HCT116 (cell line): ENCODE results near the gene GBX1. TPM values are rescaled to one million over a fixed set of nuclear protein-coding genes. Genes with fewer than 3 reads are reported as not detected.

Experiments used
- ATAC-seq: fragments of 200-7000 bp; cut with Tn5 transposase; 2 replicates; pipeline ENCODE4 v1.9.1; 2020; ENCODE audit warnings: mild to moderate bottlenecking, moderate library complexity
- BruUV-seq: library from RNA; stranded (reverse); fragments of 400-500 nt; replicated peaks from 2 replicates; lab custom pipeline; 2021; lab: Mats Ljungman, UMichigan
- CTCF ChIA-PET: fragments of 300-600 bp; sonication (Branson Sonifier 250); formaldehyde crosslinking; loops from one replicate; lab custom pipeline; 2021; ENCODE audit warnings: antibody characterized with exemption; lab: Charles Lee
- POLR2A ChIA-PET: fragments of 300-600, 350-600 bp; sonication (Branson Sonifier 250); formaldehyde crosslinking; loops from one replicate; lab custom pipeline; 2021; ENCODE audit warnings: antibody characterized with exemption; lab: Charles Lee
- RAD21 ChIA-PET, 2 experiments: fragments of 300-600 bp; sonication (Branson Sonifier 250); formaldehyde crosslinking; loops; one replicate each; lab custom pipeline; 2023; ENCODE audit warnings: low total read pairs in 2 of 2; ENCODE audit not compliant: uncharacterized antibody in 2 of 2, unreplicated experiment in 2 of 2, low non-redundant PET in 1 of 2; lab: Charles Lee
- DNase-seq: peaks from one replicate; pipeline ENCODE4 v3.0.0-alpha.2; 2010; ENCODE audit warnings: low read depth, low spot score
- H2AFZ ChIP-seq: fragments of 200-600 bp; shearing (Covaris generic), sonication (generic); 2 replicates; pipeline ENCODE4 v1.6.1; 2017; ENCODE audit warnings: low read depth, mixed run types, mixed read lengths, antibody characterized with exemption, low read length; ENCODE audit not compliant: poor library complexity, severe bottlenecking
- H3K27ac ChIP-seq: 2 replicates; pipeline ENCODE4 v1.5.1; 2012; ENCODE audit warnings: low read depth, low read length
- H3K27me3 ChIP-seq: fragments of 200-600 bp; sonication (generic); 2 replicates; pipeline ENCODE4 v1.6.1; 2016; ENCODE audit warnings: mixed run types, low read length, mixed read lengths; ENCODE audit not compliant: insufficient read depth
- H3K36me3 ChIP-seq, 2 experiments: fragments of 200-500 bp in 1 of 2; fragments of 200-600 bp in 1 of 2; sonication (Bioruptor generic) in 1 of 2; sonication (generic) in 1 of 2; 2 replicates each; pipeline versions ENCODE4 v1.5.1 to v1.6.1; 2014 to 2016; ENCODE audit warnings: low read length in 2 of 2, inconsistent platforms in 1 of 2, mixed read lengths in 1 of 2, mixed run types in 1 of 2; ENCODE audit not compliant: insufficient read depth in 2 of 2, control insufficient read depth in 1 of 2
- H3K4me1 ChIP-seq, 2 experiments: fragments of 200-600 bp in 1 of 2; sonication (generic) in 1 of 2; 2 replicates each; pipeline versions ENCODE4 v1.5.1 to v1.6.1; 2012 to 2017; ENCODE audit warnings: low read length in 2 of 2, inconsistent platforms in 1 of 2, mild to moderate bottlenecking in 1 of 2, mixed read lengths in 1 of 2, mixed run types in 1 of 2, moderate library complexity in 1 of 2; ENCODE audit not compliant: insufficient read depth in 2 of 2, control insufficient read depth in 1 of 2
- H3K4me2 ChIP-seq: fragments of 200-600 bp; sonication (generic); 2 replicates; pipeline ENCODE4 v1.6.1; 2017; ENCODE audit warnings: mixed run types, low read length, mixed read lengths
- H3K4me3 ChIP-seq, 2 experiments: fragments of 200-600 bp in 1 of 2; sonication (generic) in 1 of 2; replicated peaks in 1 of 2; 2 replicates each; pipeline ENCODE4 v1.5.1; 2011 to 2016; ENCODE audit warnings: low read length in 2 of 2, control low read depth in 1 of 2, low read depth in 1 of 2, mild to moderate bottlenecking in 1 of 2, mixed read lengths in 1 of 2, mixed run types in 1 of 2
- H3K79me2 ChIP-seq: fragments of 200-600 bp; sonication (generic); 2 replicates; pipeline ENCODE4 v1.6.1; 2017; ENCODE audit warnings: mild to moderate bottlenecking, mixed run types, low read length, moderate library complexity, mixed read lengths; ENCODE audit not compliant: insufficient read depth
- H3K9ac ChIP-seq: fragments of 200-600 bp; sonication (generic); 2 replicates; pipeline ENCODE4 v1.6.1; 2016; ENCODE audit warnings: low read length, mixed read lengths
- H3K9me2 ChIP-seq: fragments of 200-600 bp; sonication (generic), shearing (Covaris generic); 2 replicates; pipeline ENCODE4 v1.6.1; 2017; ENCODE audit warnings: mixed run types, mild to moderate bottlenecking, moderate library complexity; ENCODE audit not compliant: insufficient read depth
- H3K9me3 ChIP-seq, 2 experiments: fragments of 200-500 bp in 1 of 2; fragments of 200-600 bp in 1 of 2; sonication (Bioruptor generic) in 1 of 2; sonication (generic) in 1 of 2; 2 replicates each; pipeline ENCODE4 v1.6.1; 2014 to 2017; ENCODE audit warnings: low read length in 2 of 2, mixed read lengths in 2 of 2, inconsistent platforms in 1 of 2, low read depth in 1 of 2, mild to moderate bottlenecking in 1 of 2, mixed run types in 1 of 2, moderate library complexity in 1 of 2; ENCODE audit not compliant: control insufficient read depth in 1 of 2, insufficient read depth in 1 of 2
- H4K20me1 ChIP-seq: fragments of 200-600 bp; sonication (generic), shearing (Covaris generic); 2 replicates; pipeline ENCODE4 v1.6.1; 2017; ENCODE audit warnings: mixed run types, mild to moderate bottlenecking, moderate library complexity; ENCODE audit not compliant: insufficient read depth
- CBX3 ChIP-seq: IDR thresholded peaks from 2 replicates; pipeline ENCODE4 v1.6.1; 2012; ENCODE audit warnings: low read depth
- CEBPB ChIP-seq: IDR thresholded peaks from 2 replicates; pipeline ENCODE4 v1.6.1; 2012; ENCODE audit warnings: low read depth
- RAD21 ChIP-seq: IDR thresholded peaks from 2 replicates; pipeline ENCODE4 v1.6.1; 2012; ENCODE audit warnings: low read depth, mild to moderate bottlenecking
- YY1 ChIP-seq: IDR thresholded peaks from 2 replicates; pipeline ENCODE4 v1.6.1; 2011; ENCODE audit warnings: low read length, low read depth, moderate library complexity, mild to moderate bottlenecking; ENCODE audit not compliant: insufficient replicate concordance; ENCODE audit errors: extremely low read depth
- ZFX ChIP-seq: fragments of 450-650 bp; IDR thresholded peaks from 2 replicates; pipeline ENCODE4 v1.6.1; 2017
- intact Hi-C: fragments of 100-400 bp; cut with micrococcal nuclease; formaldehyde crosslinking; loops from 2 replicates; pipeline ENCODE4 v1.10.0; 2022
- total RNA-seq: library from RNA; stranded (reverse); gene quantifications from one replicate; pipeline ENCODE4 v1.2.1, GENCODE V29; 2021; ENCODE audit not compliant: unreplicated experiment
- TF ChIP-seq, protein P1 (sequence below): IDR thresholded peaks from 2 replicates; pipeline ENCODE4 v1.6.1; 2011; ENCODE audit warnings: mild to moderate bottlenecking, low read length, moderate library complexity; ENCODE audit not compliant: insufficient replicate concordance; ENCODE audit errors: extremely low read depth
- TF ChIP-seq, protein P2 (sequence below): IDR thresholded peaks from 2 replicates; pipeline ENCODE4 v1.6.1; 2012; ENCODE audit warnings: low read depth

GBX1 gene
- total RNA-seq, 1 experiment from 2014 or later, result 0.86 TPM

DNA sequence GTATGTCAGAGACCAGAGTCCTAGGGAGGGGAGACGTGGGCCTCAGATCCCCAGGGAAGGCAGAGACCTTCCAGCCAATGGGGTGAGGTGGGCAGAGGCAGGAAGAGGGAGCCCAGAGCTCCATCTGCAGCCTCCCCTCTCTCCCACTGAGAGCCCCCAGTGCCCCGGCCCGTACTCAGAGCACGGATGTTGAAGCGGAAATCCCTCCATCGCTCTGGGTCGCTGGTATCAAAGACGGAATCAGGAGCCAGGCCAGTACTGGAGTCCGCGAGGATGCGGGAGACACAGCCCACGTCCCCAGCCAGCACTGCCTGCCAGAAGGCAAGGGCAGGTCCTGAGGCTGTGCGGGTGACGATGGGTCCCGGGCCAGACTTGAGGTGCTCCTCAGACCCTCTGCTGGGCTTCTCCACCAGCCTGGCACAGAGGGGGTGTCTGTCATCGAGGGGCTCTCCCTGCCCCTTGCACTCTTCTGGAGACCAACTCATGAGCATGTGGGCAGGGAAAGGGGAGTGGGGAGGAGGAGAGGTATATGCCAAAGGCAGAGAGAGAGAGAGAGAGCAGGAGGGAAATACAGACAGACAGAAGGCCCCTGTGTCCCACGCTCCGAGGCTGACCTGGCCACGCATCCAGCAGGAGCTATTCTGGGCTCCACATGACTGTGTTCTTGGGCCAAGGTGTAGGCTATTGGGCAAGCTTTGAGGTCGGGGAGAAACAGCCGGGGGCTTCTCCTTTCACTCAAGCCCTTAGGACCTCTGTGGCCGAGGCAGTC is 19.3 kb upstream of the GBX1 start, which contains the start of gene ASB10:
TSS of gene ASB10 (minus strand) at position 611 of the 769 bp plus-strand sequence. CDS start at position 491, 120 bp downstream.
- Histone ChIP-seq H3K27me3 (no peaks in the 10 kb centered on the region), H3K9me2 (no peaks in the 10 kb centered on the region), H3K79me2 (no peaks in the 10 kb centered on the region), H3K4me3 (no peak within 1 kb of the TSS), H3K9me3 (no peaks in the 10 kb centered on the region), H3K4me1 (no peaks in the 10 kb centered on the region), H4K20me1 (no peaks in the 10 kb centered on the region), H2AFZ (no peak within 1 kb of the TSS), H3K9ac (no peak within 1 kb of the TSS), H3K36me3 (no peaks in the 10 kb centered on the region), H3K27ac (no peak within 1 kb of the TSS), H3K4me2 (no peak within 1 kb of the TSS)
- ATAC-seq (no peak), DNase-seq (no peak)
- intact Hi-C loops, result no loop called here
- ChIA-PET POLR2A (no interaction called here), RAD21 (no interaction called here), CTCF (no interaction called here)
- no peak for TF ChIP-seq CBX3
- TF ChIP-seq, protein P1, sequence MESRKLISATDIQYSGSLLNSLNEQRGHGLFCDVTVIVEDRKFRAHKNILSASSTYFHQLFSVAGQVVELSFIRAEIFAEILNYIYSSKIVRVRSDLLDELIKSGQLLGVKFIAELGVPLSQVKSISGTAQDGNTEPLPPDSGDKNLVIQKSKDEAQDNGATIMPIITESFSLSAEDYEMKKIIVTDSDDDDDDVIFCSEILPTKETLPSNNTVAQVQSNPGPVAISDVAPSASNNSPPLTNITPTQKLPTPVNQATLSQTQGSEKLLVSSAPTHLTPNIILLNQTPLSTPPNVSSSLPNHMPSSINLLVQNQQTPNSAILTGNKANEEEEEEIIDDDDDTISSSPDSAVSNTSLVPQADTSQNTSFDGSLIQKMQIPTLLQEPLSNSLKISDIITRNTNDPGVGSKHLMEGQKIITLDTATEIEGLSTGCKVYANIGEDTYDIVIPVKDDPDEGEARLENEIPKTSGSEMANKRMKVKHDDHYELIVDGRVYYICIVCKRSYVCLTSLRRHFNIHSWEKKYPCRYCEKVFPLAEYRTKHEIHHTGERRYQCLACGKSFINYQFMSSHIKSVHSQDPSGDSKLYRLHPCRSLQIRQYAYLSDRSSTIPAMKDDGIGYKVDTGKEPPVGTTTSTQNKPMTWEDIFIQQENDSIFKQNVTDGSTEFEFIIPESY, result no peak
- TF ChIP-seq YY1, result no peak
- no peak for TF ChIP-seq RAD21
- no peak for TF ChIP-seq ZFX
- TF ChIP-seq CEBPB, result no peak
- TF ChIP-seq, protein P2, sequence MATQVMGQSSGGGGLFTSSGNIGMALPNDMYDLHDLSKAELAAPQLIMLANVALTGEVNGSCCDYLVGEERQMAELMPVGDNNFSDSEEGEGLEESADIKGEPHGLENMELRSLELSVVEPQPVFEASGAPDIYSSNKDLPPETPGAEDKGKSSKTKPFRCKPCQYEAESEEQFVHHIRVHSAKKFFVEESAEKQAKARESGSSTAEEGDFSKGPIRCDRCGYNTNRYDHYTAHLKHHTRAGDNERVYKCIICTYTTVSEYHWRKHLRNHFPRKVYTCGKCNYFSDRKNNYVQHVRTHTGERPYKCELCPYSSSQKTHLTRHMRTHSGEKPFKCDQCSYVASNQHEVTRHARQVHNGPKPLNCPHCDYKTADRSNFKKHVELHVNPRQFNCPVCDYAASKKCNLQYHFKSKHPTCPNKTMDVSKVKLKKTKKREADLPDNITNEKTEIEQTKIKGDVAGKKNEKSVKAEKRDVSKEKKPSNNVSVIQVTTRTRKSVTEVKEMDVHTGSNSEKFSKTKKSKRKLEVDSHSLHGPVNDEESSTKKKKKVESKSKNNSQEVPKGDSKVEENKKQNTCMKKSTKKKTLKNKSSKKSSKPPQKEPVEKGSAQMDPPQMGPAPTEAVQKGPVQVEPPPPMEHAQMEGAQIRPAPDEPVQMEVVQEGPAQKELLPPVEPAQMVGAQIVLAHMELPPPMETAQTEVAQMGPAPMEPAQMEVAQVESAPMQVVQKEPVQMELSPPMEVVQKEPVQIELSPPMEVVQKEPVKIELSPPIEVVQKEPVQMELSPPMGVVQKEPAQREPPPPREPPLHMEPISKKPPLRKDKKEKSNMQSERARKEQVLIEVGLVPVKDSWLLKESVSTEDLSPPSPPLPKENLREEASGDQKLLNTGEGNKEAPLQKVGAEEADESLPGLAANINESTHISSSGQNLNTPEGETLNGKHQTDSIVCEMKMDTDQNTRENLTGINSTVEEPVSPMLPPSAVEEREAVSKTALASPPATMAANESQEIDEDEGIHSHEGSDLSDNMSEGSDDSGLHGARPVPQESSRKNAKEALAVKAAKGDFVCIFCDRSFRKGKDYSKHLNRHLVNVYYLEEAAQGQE, result no peak
- BruUV-seq, result no TSS peak
